Endodermal cell (in vitro differentiated cells): ENCODE data around the gene FAM24A. TPM values are rescaled to one million over a fixed set of nuclear protein-coding genes. Genes with fewer than 3 reads are reported as not detected.
A peak's percentile ranks its signal among the peaks of the same experiment; 100 is the strongest.
"Not testable (repeated sequence)": the region's sequence is repeated elsewhere in the genome, so short reads cannot be mapped to it uniquely, and the experiment has no call there.

ENCODE experiments used
- DNase-seq: peaks from one replicate; pipeline ENCODE4 v3.0.0-alpha.2; 2017
- H3K27ac ChIP-seq: 2 replicates; pipeline ENCODE4 v1.5.1; 2013; ENCODE audit warnings: mild to moderate bottlenecking, low read depth, low read length, moderate library complexity
- H3K27me3 ChIP-seq: 2 replicates; pipeline ENCODE4 v1.6.1; 2013; ENCODE audit warnings: mild to moderate bottlenecking, low read length, moderate library complexity; ENCODE audit not compliant: insufficient read depth, control insufficient read depth, poor library complexity, severe bottlenecking
- H3K36me3 ChIP-seq: 2 replicates; pipeline ENCODE4 v1.7.0; 2013; ENCODE audit warnings: mild to moderate bottlenecking, low read length, moderate library complexity; ENCODE audit not compliant: control insufficient read depth, insufficient read depth
- H3K4me1 ChIP-seq: one replicate; pipeline ENCODE4 v1.7.0; 2013; ENCODE audit warnings: low read length; ENCODE audit not compliant: control insufficient read depth, insufficient read depth
- H3K4me3 ChIP-seq: 2 replicates; pipeline ENCODE4 v1.5.1; 2013; ENCODE audit warnings: mild to moderate bottlenecking, low read length, moderate library complexity
- H3K9ac ChIP-seq: 2 replicates; pipeline ENCODE4 v1.6.1; 2013; ENCODE audit warnings: mild to moderate bottlenecking, low read length, moderate library complexity; ENCODE audit not compliant: poor library complexity, severe bottlenecking; ENCODE audit errors: extremely low read depth
- H3K9me3 ChIP-seq: 2 replicates; pipeline ENCODE4 v1.6.1; 2013; ENCODE audit warnings: mild to moderate bottlenecking, low read length, moderate library complexity; ENCODE audit not compliant: control insufficient read depth
- H3K27ac Mint-ChIP-seq: 2 replicates; pipeline ENCODE4 v1.8.0; 2020; ENCODE audit warnings: mixed read lengths
- H3K27me3 Mint-ChIP-seq: 2 replicates; pipeline ENCODE4 v1.8.0; 2021; ENCODE audit warnings: mild to moderate bottlenecking, mixed read lengths; ENCODE audit not compliant: insufficient read depth
- H3K36me3 Mint-ChIP-seq: 2 replicates; pipeline ENCODE4 v1.8.0; 2020; ENCODE audit warnings: low read depth, mixed read lengths
- H3K4me1 Mint-ChIP-seq: 2 replicates; pipeline ENCODE4 v1.8.0; 2020; ENCODE audit warnings: mixed read lengths
- H3K4me3 Mint-ChIP-seq: 2 replicates; pipeline ENCODE4 v1.8.0; 2020; ENCODE audit warnings: mild to moderate bottlenecking, moderate library complexity, mixed read lengths
- H3K9me3 Mint-ChIP-seq: 2 replicates; pipeline ENCODE4 v1.8.0; 2020; ENCODE audit warnings: mild to moderate bottlenecking, mixed read lengths
- CTCF ChIP-seq: fragments of 200-600 bp; sonication (generic); conservative IDR thresholded peaks from 2 replicates; pipeline ENCODE4 v1.5.0; 2021; ENCODE audit warnings: antibody characterized with exemption, mild to moderate bottlenecking
- WGBS, 2 experiments: methylation state at CpG; one replicate each; pipeline versions ENCODE4 v1.1.5 to v1.1.7; 2013; ENCODE audit warnings: missing lambda C conversion rate in 2 of 2, mixed read lengths in 1 of 2; ENCODE audit not compliant: insufficient coverage in 1 of 2, insufficient read length in 1 of 2; 5-methylcytosine and 5-hydroxymethylcytosine counted together
- total RNA-seq, 2 donors: library from RNA; stranded (reverse); fragmentation: NEBNext Ultra II Directional in 1 of 2; extraction: Animal tissue kit (Norgen Biotek cat#: 25700) in 1 of 2; gene quantifications; 2 replicates in 1 of 2; 3 replicates in 1 of 2; pipeline ENCODE4 v1.2.1, GENCODE V29; 2021

The FAM24A gene
- total RNA-seq, 2 donors from 2014 or later = not detected

DNA sequence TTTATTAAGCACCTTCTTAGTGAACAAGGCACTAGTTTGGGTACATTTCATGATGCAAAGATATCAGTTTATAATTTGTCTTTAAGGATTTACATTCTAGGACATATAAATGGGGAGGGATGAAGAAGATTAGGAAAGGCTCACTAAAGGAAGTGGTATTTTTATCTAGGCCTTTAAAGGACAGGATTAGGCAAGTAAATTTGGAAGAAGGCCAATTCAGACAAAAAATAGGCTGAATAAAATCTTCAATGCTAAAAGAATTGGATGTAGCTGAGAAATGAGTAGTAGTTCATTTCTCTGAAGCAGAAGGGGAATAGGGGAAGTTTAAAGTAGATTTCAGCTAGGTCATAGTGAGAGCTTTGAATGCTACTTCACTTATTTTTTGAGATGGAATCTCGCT, 26.2 kb upstream of the FAM24A start:
- no peaks in the 10 kb centered on the region for H3K27me3 ChIP-seq
- H3K27ac Mint-ChIP-seq = no peak overlapping the region

DNA sequence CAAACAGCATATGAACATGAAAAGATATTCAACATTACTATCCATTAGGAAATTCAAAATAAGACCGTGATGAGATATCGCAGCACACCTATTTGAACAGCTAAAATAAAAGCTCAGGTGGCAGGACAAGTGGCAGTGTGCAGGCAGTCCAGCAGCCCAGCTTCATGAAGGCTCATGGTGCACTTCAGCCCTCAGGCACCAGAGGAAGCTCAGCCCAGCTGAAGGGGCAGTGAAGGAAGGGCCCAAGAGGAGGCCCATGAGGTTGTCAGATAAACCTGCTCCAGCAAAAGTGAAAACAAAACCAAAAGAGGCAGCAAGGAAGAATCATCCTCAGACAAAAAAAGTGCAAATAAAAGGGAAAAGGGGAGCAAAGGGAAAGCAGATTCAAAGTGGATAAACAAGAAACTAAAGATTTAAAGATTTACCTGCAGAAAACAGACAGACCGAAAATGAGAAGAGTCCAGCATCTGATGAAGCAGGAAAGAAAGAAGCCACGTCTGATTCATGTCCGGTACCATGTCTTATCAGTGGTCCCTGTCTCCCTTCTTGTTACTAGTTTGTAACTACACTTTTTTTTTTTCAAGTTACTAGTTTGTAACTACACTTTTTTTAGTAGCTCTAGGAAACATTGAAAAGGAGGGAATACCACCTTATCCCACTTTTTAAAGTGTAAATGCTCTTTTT, 16.0 kb upstream of the FAM24A start:
- peaks cover 4% of the 10 kb centered on the region for H3K4me1 Mint-ChIP-seq
- Histone ChIP-seq H3K4me1 (no peaks in the 10 kb centered on the region), H3K9me3 (no peaks in the 10 kb centered on the region), H3K27ac (no peak overlapping the region), H3K27me3 (no peaks in the 10 kb centered on the region), H3K9ac (no peak overlapping the region), H3K4me3 (no peak overlapping the region), H3K36me3 (no peaks in the 10 kb centered on the region)
- no peaks in the 10 kb centered on the region for H3K27me3 Mint-ChIP-seq
- H3K36me3 Mint-ChIP-seq = no peaks in the 10 kb centered on the region
- TF ChIP-seq CTCF = no peak
- WGBS, 2 experiments = 93 to 95% methylated on average over 4 to 5 of the region's 5 CpGs
- H3K27ac Mint-ChIP-seq = no peak overlapping the region
- no peak overlapping the region for H3K4me3 Mint-ChIP-seq
- DNase-seq = peak; percentile 52
- no peaks in the 10 kb centered on the region for H3K9me3 Mint-ChIP-seq

More for the DNA sequence above, 26.2 kb upstream of the FAM24A start:
- Histone ChIP-seq H3K4me3 (no peak overlapping the region), H3K36me3 (no peaks in the 10 kb centered on the region), H3K9ac (no peak overlapping the region), H3K4me1 (no peaks in the 10 kb centered on the region), H3K27ac (no peak overlapping the region), H3K9me3 (no peaks in the 10 kb centered on the region)
- H3K4me3 Mint-ChIP-seq = no peak overlapping the region
- no peaks in the 10 kb centered on the region for H3K36me3 Mint-ChIP-seq
- peaks cover 18% of the 10 kb centered on the region for H3K27me3 Mint-ChIP-seq
- H3K4me1 Mint-ChIP-seq = no peaks in the 10 kb centered on the region
- H3K9me3 Mint-ChIP-seq = no peaks in the 10 kb centered on the region
- no peak for TF ChIP-seq CTCF
- WGBS, 2 experiments = 83 to 100% methylated on average over 1 of the region's 1 CpG
- no peak for DNase-seq

DNA sequence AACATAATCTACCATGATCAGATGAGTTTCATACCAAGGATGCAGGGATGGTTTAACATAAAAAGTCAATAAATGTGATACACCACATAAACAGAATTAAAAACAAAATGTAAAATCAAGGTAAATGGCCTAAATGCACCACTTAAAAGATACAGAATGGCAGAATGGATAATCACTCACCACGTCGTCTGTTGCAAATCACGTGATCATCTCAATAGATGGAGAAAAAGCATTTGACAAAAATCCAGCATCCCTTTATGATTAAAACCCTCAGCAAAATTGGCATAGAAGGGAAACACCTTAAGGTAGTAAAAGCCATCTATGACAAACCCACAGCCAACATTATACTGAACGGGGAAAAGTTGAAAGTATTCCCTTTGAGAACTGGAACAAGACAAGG, 6.5 kb upstream of the FAM24A start:
- H3K4me3 Mint-ChIP-seq, H3K9ac ChIP-seq, H3K36me3 Mint-ChIP-seq: not testable (repeated sequence)

More for the DNA sequence above, 6.5 kb upstream of the FAM24A start:
- H3K9me3 ChIP-seq, H3K27ac Mint-ChIP-seq, DNase-seq, H3K4me1 ChIP-seq, H3K27ac ChIP-seq, H3K4me1 Mint-ChIP-seq, H3K4me3 ChIP-seq, H3K36me3 ChIP-seq: not testable (repeated sequence)
- H3K27me3 ChIP-seq = peaks cover 15% of the 10 kb centered on the region
- 92 to 100% methylated on average over 3 to 4 of the region's 4 CpGs for WGBS, 2 experiments
- H3K27me3 Mint-ChIP-seq = peaks cover 33% of the 10 kb centered on the region
- H3K9me3 Mint-ChIP-seq = peaks cover 16% of the 10 kb centered on the region
